Spinal cord (tissue), 10 donors: Measurements from ENCODE around the gene EPN3. TPM values are rescaled to one million over a fixed set of nuclear protein-coding genes. Genes with fewer than 3 reads are reported as not detected.

Experiments used
- DNase-seq, 6 donors: peaks; one replicate each; pipeline versions ENCODE4 v3.0.0 to v3.0.0-alpha.2; 2013 to 2015; ENCODE audit warnings: low spot score in 6 of 6, low read depth in 4 of 6
- H3K27ac ChIP-seq: one replicate; pipeline ENCODE4 v1.5.1; 2013; ENCODE audit warnings: low read depth, low read length, control low read depth
- H3K27me3 ChIP-seq: one replicate; pipeline ENCODE4 v1.6.1; 2013; ENCODE audit warnings: low read length; ENCODE audit not compliant: control insufficient read depth, insufficient read depth
- H3K36me3 ChIP-seq: one replicate; pipeline ENCODE4 v1.6.1; 2013; ENCODE audit warnings: low read length; ENCODE audit not compliant: control insufficient read depth, insufficient read depth
- H3K4me1 ChIP-seq: one replicate; pipeline ENCODE4 v1.6.1; 2013; ENCODE audit warnings: low read length; ENCODE audit not compliant: control insufficient read depth, insufficient read depth
- H3K4me3 ChIP-seq: one replicate; pipeline ENCODE4 v1.5.1; 2013; ENCODE audit warnings: low read depth, low read length, control low read depth
- H3K9me3 ChIP-seq: one replicate; pipeline ENCODE4 v1.6.1; 2013; ENCODE audit warnings: low read length; ENCODE audit not compliant: control insufficient read depth, insufficient read depth
- WGBS: methylation state at CpG from one replicate; pipeline ENCODE4 v1.1.5; 2013; ENCODE audit warnings: missing lambda C conversion rate; ENCODE audit not compliant: insufficient coverage; 5-methylcytosine and 5-hydroxymethylcytosine counted together
- polyA plus RNA-seq, 2 donors: library from polyadenylated mRNA; unstranded; fragments of 120-200 nt; gene quantifications; one replicate each; pipeline ENCODE4 v1.2.1, GENCODE V29; 2013; ENCODE audit not compliant: insufficient read length in 2 of 2
- total RNA-seq, 2 donors: library from RNA; depleted of rRNA in 1 of 2; stranded (reverse); fragments of 120-200 nt in 1 of 2; fragments of >200 nt in 1 of 2; gene quantifications; one replicate each; pipeline versions ENCODE4 v1.2.3 to v1.2.4, GENCODE V29; 2013 to 2014
- donor health status: healthy.

Gene EPN3
- total and polyA plus RNA-seq, 4 donors = 0.39 to 3.7 (median 1.5) TPM

DNA sequence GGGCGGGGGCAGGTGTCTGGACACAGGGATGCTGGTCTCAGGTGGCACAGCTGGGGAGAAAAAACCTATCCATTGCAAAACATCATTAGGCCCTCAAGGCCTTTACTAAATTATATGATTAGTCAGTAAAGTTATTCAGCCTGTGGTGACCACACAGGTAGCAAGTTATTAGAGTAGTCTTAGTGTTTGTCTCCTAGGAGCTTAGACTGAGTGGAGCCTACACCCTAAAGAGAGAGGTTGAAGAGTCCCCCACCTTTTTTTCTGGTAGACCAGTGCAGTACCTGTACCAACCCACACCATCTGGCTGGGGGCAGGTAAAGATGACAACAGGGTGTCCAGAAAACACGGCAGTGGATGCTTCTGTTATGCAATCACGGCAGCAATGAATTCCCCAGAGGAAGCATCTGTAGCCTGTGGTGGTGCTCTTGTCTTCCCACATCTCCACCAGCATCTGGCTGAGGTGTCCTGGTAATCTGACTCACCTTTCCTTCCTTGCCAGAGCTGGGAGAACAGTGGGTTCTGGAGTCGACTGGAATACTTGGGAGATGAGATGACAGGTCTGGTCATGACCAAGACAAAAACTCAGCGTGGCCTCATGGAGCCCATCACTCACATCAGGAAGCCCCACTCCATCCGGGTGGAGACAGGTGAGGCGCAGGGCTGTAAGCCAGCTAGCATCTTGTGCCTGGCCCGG is 13.2 kb upstream of the EPN3 start:
- no peaks in the 10 kb centered on the region for H3K36me3 ChIP-seq
- H3K27ac ChIP-seq = no peak overlapping the region
- WGBS = 92% methylated on average over 4 of the region's 8 CpGs
- no peak for DNase-seq
- no peak overlapping the region for H3K4me3 ChIP-seq
- H3K27me3 ChIP-seq = no peaks in the 10 kb centered on the region
- H3K4me1 ChIP-seq = peaks cover 17% of the 10 kb centered on the region
- no peaks in the 10 kb centered on the region for H3K9me3 ChIP-seq

DNA sequence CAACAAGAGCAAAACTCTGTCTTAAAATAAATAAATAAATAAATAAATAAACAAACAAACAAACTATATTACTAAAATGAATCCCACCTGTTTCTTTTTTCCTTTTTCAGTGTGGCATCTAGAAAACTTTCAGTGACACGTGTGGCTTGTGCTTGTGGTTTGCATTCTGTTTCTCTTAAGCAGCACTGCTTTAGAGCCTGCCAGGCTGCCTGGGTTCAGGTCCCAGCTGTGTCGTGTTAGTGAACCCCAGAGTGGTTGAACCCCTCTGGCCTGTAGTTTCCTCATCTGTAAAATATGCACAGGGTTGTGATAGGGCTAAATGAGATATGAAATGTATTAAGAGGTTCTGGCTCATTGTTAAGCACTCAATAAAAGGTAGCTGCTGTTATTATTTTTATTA is 12.1 kb upstream of the EPN3 start:
- H3K27ac ChIP-seq = no peak overlapping the region
- H3K4me3 ChIP-seq = no peak overlapping the region
- H3K4me1 ChIP-seq = peaks cover 12% of the 10 kb centered on the region
- no peak for DNase-seq
- no peaks in the 10 kb centered on the region for H3K9me3 ChIP-seq
- WGBS = 100% methylated on average over 1 of the region's 2 CpGs
- no peaks in the 10 kb centered on the region for H3K27me3 ChIP-seq
- no peaks in the 10 kb centered on the region for H3K36me3 ChIP-seq

DNA sequence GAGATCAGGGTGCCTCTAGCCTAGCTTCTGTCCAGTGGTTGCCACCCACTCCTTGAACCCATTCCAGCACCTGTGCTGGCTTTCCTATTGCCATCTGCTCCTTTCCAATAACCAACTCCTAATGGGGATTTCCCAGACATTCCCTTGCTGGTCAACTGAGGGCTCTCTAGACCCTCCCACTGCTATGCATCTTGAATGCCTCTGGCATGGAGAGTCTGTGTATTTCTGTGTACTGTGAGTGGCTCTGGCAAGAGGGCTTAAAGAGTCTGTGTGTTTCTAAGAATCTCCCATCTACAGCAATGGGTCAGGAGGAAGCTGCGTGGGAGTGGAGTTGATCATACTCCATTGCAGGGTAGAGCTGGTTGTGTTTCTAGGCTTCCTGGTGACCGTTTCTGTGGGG is 11.0 kb upstream of the EPN3 start:
- Histone ChIP-seq H3K27ac (no peak overlapping the region), H3K4me1 (peaks cover 12% of the 10 kb centered on the region), H3K36me3 (no peaks in the 10 kb centered on the region), H3K4me3 (no peak overlapping the region), H3K9me3 (no peaks in the 10 kb centered on the region), H3K27me3 (no peaks in the 10 kb centered on the region)
- WGBS = 74% methylated on average over 2 of the region's 2 CpGs
- no peak for DNase-seq

GRCh38 chr17:50522766-50523165 is 9.8 kb upstream of the EPN3 start:
- Histone ChIP-seq H3K27me3 (no peaks in the 10 kb centered on the region), H3K9me3 (no peaks in the 10 kb centered on the region), H3K4me3 (no peak overlapping the region), H3K4me1 (peaks cover 16% of the 10 kb centered on the region), H3K36me3 (no peaks in the 10 kb centered on the region), H3K27ac (no peak overlapping the region)
- DNase-seq = no peak
- WGBS = 94% methylated on average over 10 of the region's 10 CpGs

- Histone ChIP-seq H3K4me3 (no peak overlapping the region), H3K36me3 (no peaks in the 10 kb centered on the region), H3K9me3 (no peaks in the 10 kb centered on the region), H3K27me3 (no peaks in the 10 kb centered on the region), H3K4me1 (peaks cover 12% of the 10 kb centered on the region), H3K27ac (no peak overlapping the region)
- 92% methylated on average over 2 of the region's 2 CpGs for WGBS
- DNase-seq = no peak
Observed at GRCh38 chr17:50523208-50523607, 9.3 kb upstream of the EPN3 start.

GRCh38 chr17:50524838-50525237 is 7.7 kb upstream of the EPN3 start:
- Histone ChIP-seq H3K4me3 (no peak overlapping the region), H3K36me3 (no peaks in the 10 kb centered on the region), H3K4me1 (peaks cover 5% of the 10 kb centered on the region), H3K27me3 (no peaks in the 10 kb centered on the region), H3K27ac (no peak overlapping the region), H3K9me3 (no peaks in the 10 kb centered on the region)
- WGBS = 92% methylated on average over 14 of the region's 18 CpGs
- DNase-seq = no peak

- 34% methylated on average over 4 of the region's 5 CpGs for WGBS
- peaks cover 7% of the 10 kb centered on the region for H3K4me1 ChIP-seq
- no peaks in the 10 kb centered on the region for H3K9me3 ChIP-seq
- no peaks in the 10 kb centered on the region for H3K36me3 ChIP-seq
- H3K27ac ChIP-seq = no peak overlapping the region
- H3K27me3 ChIP-seq = peaks cover 13% of the 10 kb centered on the region
- DNase-seq = peak in 1 of 6 donors; percentile 29
- H3K4me3 ChIP-seq = no peak overlapping the region
Observed at GRCh38 chr17:50527155-50527762, 5.3 kb upstream of the EPN3 start.

GRCh38 chr17:50527949-50528474 is 4.5 kb upstream of the EPN3 start:
- Histone ChIP-seq H3K36me3 (no peaks in the 10 kb centered on the region), H3K27me3 (peaks cover 21% of the 10 kb centered on the region), H3K9me3 (no peaks in the 10 kb centered on the region), H3K4me1 (peaks cover 14% of the 10 kb centered on the region), H3K27ac (no peak overlapping the region), H3K4me3 (no peak overlapping the region)
- 61% methylated on average over 3 of the region's 4 CpGs for WGBS
- no peak for DNase-seq

DNA sequence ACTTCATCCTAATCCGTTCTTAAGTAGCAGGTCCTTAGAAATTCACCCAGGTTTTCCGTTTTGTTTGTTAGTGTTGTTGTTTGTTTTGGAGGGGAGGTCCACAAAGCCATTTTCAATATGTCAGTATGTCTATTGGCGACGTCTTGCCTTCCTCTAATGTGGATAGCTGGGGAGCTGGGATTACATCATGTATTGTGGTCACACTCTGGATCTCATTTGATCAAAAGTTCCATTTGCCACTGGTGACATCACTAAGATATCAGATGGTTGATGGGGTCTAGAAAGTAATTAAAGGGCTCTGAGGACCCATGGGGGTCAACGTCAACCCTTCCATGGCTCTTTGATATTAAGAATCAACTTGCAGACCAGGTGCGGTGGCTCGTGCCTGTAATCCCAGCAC is 2.7 kb upstream of the EPN3 start:
- Histone ChIP-seq H3K36me3 (no peaks in the 10 kb centered on the region), H3K27me3 (peaks cover 28% of the 10 kb centered on the region), H3K4me3 (no peak overlapping the region), H3K27ac (no peak overlapping the region), H3K9me3 (no peaks in the 10 kb centered on the region), H3K4me1 (peaks cover 31% of the 10 kb centered on the region)
- WGBS = 91% methylated on average over 7 of the region's 7 CpGs
- no peak for DNase-seq
